Retinal pigment epithelial cell (primary cell): Measurements from ENCODE around the gene SBK1.

Experiments used
- DNase-seq: peaks from one replicate; pipeline ENCODE4 v3.0.0-alpha.2; 2010; ENCODE audit warnings: low read depth
- H3K4me3 ChIP-seq: 2 replicates; pipeline ENCODE4 v1.5.1; 2011; ENCODE audit warnings: mild to moderate bottlenecking, low read length, control low read depth, moderate library complexity
- CTCF ChIP-seq: conservative IDR thresholded peaks from 2 replicates; pipeline ENCODE4 v1.5.1; 2011; ENCODE audit warnings: low read depth, low read length, control low read depth, inconsistent platforms

SBK1 gene

GRCh38 chr16:28259091-28259780 lies 33.1 kb upstream of the SBK1 start:
- H3K4me3 ChIP-seq = peak overlapping the region; percentile 49
- no peak for TF ChIP-seq CTCF
- DNase-seq = no peak

- no peak for TF ChIP-seq CTCF
- H3K4me3 ChIP-seq = no peak overlapping the region
Measured at GRCh38 chr16:28259781-28260150, 32.6 kb upstream of the SBK1 start.

GRCh38 chr16:28260193-28260592 lies 32.1 kb upstream of the SBK1 start:
- TF ChIP-seq CTCF = no peak
- DNase-seq = no peak
- no peak overlapping the region for H3K4me3 ChIP-seq

More at GRCh38 chr16:28259781-28260150, 32.6 kb upstream of the SBK1 start:
- no peak for DNase-seq

DNA sequence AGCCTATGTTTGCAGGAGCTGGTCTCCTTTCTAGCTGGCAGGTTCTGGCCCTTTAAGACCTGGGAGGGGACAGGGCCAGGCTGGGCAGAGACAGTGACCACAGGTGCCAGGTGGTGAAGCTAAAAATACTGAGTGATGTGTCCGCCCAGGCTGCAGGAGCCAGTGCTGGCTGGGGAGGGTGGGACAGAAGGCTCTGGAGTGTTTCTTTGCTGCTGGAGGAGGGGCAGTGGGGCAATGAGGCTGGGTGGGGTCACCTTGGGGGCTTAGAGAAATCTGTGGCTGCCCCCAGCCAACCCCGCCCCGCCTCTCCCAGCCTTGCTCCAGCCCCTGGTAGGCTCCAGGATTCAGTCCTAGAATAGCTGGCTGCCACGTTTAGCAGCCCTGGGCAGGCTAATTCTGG lies 30.4 kb upstream of the SBK1 start:
- no peak for DNase-seq
- no peak overlapping the region for H3K4me3 ChIP-seq
- no peak for TF ChIP-seq CTCF

DNA sequence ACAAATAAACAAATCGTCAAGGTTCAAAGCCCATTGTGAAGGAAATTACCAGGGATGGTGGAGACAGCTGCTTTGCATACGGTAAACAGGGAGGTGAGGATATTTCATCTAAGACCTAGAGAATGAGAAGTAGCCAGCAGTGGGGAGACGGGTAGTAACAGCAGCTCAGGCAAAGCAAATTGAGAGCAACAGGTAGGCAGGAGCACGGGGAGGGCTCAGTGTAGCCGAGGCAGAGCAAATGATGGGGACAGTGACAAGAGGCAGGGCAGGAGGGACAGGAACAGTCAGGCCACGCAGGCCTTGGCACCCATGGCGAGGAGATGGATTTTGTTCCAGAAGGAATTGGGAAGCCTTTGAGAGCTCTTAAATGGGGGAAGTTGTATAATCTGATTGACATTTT lies 29.0 kb upstream of the SBK1 start:
- H3K4me3 ChIP-seq = no peak overlapping the region
- no peak for TF ChIP-seq CTCF
- DNase-seq = no peak

DNA sequence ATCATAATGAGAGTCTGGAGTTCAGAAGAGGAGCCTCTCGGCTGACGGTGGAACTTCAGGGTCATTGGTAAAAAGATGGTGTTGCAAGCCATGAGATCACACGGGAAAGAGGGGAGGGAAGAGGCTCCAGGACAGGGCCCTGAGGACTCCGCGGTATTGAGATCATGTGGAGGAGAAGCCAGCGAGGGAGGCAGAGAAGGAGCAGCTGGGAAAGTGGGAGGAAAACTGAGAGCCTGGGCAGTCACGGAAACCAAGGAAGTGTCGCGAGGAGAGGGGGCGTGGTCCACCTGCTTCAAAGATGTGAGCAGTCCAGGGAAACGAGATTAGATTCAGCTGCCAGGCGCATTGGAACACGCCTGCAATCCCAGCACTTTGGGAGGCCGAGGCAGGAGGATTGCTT lies 27.7 kb upstream of the SBK1 start:
- DNase-seq = no peak
- TF ChIP-seq CTCF = no peak
- no peak overlapping the region for H3K4me3 ChIP-seq

- no peak overlapping the region for H3K4me3 ChIP-seq
- no peak for TF ChIP-seq CTCF
- no peak for DNase-seq
Measured at GRCh38 chr16:28265822-28266221, 26.5 kb upstream of the SBK1 start.
